Measurements from ENCODE around the gene TPGS1.

TPGS1 gene

DNA sequence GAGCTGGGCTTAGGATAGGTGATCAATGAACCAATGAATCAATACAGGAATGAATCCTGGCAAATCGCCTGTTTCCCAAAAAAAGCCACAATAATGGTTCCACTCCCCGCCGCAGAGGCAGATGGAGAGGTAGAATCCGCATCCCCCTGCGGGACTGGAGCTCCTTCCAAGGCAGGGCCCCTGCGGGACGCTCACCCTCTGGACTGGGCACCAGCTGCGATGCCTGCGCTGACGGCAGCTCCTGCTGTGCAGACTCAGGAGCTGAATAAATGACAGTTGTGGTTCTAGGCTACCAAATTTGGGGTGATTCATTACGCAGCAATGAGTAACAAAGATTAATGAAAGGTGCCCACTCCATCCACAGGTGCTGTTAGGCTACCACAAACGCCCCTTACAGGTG, 15.4 kb downstream of the TPGS1 start:
- no peak for DNase-seq

DNA sequence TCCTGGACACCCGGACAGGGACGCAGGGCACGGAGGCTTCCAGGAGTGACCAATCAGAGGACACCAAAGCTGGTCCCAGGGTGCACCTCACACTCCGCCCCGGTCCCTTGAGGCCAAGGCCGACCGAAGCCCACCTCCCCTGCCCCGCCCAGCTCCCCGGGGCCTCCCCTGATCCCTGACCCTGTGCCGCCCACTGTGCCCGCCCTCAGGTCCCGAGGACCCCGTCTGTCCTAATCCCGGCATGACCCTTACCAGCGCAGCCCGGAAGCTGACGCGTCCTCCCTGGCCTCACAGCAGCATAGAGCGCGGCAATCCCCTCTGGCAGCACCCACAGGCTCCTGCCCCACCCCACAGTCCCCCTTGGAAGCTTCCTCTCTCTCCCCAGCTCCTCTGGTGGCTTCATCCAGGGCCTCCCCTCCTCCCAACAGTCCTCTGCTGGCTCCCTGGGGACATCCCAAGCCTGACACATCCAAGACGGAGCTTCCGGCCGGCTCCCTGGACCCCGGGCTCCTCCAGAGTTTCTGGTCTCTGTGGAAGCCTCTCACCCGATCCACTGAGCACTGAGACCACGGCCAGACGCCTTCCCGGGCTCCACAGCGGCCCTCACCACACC, 16.9 kb downstream of the TPGS1 start:
- DNase-seq: no peak

DNA sequence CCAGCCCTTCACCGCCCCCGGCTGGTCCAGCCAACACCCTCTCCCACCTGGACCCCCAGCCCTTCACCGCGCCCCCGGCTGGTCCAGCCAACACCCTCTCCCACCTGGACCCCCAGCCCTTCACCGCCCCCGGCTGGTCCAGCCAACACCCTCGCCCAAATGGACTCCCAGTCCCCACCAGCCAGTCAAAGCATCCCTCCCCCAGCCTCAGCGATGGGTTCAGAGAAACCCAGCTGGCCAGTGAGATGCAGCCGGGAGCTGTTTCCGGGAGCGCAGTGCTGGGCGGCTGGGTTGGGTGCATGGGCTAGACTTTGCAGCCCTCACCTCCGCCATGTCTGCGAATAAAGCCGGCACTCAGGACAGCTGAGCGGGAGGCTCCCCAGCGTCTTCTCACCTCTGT, 17.7 kb downstream of the TPGS1 start:
- DNase-seq: no peak

DNA sequence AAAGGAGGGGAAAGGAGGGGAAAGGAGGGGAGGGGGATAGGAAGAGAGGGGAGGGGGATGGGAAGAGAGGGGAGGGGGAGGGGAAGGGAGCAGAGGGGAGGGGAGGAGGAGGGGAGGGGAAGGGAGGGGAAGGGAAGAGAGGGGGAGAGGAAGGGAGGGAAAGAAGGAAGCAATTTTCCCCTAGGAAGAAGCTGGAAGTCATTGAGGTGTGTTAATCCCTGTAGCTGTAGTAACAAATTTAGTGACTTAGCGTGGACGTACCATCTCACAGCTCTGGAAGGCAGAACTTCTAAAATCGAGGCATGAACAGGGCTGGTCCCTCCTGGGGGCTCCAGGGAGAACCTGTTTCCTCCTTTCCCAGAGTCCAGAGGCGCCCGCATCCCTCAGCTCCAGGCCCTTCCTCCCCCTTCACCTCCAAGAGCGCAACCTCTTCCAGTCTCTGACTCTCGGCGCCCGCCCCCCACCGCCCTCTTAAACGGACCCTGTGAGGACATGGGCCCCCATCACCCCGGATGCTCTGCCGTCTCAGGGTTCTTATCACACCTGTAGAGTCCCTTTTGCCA, 18.6 kb downstream of the TPGS1 start:
- DNase-seq: no peak

DNA sequence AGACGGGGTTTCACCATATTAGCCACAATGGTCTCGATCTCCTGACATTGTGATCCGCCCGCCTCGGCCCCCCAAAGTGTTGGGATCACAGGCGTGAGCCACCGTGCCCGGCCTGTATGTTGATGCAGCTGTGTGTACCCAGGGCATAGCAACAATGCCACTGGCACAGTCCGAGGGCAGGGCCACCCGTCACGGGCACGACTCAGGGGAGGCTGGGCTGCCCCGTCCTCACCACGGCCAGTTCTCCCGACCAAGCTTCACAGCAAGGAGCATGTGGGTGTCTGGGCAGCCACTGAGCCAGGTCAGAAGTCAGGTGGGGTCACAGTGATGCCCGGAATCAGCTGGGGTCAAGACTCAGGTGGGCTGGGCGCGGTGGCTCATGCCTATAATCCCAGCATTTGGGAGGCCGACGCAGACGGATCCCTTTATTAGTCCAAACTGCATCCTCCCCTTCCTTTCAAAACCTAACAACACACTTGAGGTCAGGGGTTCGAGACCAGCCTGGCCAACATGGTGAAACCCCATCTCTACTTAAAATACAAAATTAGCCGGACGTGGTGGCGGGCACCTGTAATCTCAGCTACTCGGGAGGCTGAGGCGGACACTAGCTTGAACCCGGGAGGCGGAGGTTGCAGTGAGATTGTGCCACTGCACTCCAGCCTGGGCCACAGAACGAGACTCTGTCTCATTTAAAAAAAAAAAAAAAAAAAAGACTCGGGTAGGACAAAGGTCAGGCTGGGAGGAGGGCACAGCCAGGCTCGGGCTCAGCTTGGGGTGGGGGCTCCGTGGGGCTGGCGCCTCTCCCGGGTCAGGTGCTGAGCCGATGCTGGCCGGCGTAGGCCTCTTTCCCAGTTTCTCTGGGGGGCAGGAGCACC, 23.1 kb downstream of the TPGS1 start:
- DNase-seq: no peak

DNA sequence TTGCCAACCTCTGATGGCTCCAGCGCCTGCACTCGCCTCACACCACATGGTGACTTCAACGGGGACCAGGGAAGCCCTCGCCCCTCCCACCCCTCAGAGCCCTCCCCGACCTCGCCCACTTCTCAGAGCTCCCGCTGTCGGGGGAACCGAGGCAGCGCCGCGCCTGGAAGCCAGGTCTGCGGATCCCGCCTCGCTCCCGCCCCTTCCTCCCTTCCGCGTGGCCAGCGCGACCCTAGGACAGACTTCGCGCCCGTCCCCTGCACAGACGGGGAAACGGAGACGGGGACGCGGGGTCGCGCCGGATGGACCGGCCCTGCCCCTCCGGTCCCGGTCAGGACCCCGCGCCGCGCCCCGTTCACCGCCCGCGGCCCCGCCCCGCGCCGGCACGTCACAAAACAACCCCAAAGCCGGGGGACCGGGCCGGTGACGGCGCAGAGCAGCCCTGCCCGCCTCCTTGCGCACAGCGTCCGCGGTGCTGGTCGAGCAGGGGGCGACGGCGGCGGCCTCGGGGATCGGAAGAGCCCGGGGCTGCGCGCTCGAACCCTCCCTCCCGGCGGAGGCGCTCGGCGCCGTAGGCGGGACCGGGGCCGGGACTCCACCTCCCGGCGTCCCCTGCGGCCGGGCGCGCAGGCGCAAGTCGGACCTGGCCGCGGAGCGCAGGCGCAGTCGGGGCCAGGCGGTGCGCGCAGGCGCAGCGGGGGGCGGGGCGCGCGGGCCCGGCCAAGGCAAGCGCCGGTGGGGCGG, 23.9 kb downstream of the TPGS1 start:
- DNase-seq: no peak

DNA sequence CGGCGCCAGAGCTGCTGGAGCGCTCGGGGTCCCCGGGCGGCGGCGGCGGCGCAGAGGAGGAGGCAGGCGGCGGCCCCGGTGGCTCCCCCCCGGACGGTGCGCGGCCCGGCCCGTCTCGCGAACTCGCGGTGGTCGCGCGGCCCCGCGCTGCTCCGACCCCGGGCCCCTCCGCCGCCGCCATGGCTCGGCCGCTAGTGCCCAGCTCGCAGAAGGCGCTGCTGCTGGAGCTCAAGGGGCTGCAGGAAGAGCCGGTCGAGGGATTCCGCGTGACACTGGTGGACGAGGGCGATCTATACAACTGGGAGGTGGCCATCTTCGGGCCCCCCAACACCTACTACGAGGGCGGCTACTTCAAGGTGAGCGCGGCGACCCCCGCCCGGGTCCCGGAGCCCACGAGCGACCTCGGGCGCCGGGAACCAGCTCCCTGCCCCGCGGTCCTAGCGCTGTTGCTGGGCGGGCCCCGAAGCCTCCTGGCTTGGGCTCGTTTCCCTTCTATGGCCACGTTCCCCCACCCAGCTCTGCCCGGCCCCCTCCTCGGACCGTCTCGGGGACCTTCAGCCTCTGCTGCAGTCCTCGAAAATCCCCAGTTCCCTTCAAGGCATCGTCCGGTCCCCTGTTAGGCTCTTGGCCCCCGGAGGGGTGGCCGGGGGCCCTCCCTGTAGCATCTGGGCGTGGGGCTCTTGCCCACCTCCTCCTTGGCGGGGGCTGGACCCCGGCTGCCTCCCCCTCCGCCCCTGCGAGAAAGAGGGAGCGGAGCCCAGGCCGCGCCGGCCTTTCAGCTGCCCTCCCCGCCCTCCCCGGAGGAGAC, 24.7 kb downstream of the TPGS1 start, which contains the start of gene CDC34:
TSS of gene CDC34 (plus strand) at position 8 of the 808 bp plus-strand sequence. CDS start at position 180, 172 bp downstream.
- DNase-seq: no peak

DNA sequence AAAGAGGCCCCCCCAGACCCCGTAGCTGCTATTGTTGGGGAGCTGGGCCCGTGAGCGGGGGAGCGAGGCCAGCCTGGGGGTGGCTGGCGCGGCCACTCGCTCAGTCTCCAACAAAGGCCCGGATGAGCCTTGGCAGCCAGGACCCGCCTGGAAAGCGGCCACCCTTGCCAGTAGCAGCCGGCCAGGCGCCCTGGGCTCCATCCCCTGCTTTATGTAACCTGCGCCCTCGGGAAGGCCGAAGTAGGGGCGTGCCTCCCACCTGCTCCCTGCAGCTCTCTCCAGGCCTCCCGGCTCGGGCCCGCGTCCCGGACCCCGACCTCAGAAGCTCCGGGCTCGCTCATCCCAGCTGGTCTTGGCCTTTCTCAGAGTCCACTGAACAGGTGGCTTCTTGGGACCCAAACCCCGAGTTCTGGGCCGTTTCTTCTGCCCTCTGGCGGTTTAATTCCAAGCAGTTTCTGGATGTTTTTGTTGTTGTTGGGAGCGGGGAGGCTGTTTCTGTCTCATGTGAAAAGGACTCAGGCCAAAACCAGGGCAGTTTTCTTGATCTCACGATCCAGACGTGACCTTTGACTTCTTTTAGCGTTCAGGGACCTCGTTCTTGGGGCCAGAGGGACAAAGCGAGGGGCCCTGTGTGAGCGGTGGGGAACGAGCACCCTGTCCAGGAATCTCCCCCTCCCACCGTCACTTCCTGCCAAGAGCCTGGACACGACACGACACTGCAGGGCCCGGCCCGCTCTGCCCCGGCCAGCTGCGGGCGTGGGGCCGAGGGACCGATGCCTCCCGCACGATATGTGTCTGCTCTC, 25.5 kb downstream of the TPGS1 start:
- DNase-seq: no peak

DNA sequence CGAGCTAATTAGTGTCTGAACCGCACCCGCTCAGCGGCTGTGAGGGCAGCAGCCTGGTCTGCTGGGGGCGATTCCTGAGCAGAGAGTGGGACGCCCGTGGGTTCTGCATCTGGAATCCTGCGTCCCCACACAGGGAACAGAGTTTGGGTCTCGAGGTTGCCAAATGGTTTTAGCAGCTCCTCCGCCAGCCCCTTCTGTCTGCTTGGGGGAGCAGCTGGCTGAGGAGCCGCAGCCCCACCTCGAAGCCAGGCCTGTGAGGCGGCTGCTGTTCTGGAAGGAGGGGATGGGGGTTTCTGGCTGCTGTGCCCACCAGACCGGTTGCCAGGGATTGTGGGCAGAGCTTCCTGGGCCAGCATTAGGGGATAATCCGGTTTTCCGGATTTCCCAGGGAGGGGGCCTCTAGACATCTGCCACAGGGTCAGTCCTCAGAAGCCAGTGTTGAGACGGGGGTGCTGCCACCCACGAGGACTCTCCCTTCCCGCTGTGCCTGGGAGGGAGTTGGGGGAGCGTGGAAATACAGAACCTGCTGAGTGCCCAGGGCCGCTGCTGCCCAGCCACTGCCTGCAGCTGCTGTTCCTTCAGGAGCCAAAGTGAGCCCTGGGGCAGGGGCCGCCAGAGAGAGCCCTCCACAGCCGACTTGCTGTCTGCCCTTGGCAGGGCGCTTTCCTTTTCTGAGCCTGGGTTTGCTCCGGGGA, 26.2 kb downstream of the TPGS1 start:
- no peak for DNase-seq

DNA sequence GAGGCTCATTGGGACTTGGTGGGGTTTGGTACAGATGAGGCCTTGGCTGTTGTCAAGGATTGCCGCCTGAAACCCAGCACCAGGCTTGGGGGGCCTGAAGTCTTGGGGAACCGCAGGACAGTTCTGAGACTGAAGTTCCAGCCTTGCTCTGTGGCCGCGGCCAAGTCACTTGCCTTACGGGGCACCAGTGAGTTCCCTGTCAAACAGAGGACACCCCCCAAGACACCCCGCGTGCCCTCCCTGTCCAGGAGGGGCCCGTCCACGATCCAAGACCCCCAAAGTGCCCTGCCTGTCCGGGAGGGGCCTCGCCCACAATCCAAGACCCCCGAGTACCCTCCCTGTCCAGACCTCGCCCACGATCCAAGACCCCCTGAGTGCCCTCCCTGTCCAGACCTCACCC, 26.8 kb downstream of the TPGS1 start:
- no peak for DNase-seq

DNA sequence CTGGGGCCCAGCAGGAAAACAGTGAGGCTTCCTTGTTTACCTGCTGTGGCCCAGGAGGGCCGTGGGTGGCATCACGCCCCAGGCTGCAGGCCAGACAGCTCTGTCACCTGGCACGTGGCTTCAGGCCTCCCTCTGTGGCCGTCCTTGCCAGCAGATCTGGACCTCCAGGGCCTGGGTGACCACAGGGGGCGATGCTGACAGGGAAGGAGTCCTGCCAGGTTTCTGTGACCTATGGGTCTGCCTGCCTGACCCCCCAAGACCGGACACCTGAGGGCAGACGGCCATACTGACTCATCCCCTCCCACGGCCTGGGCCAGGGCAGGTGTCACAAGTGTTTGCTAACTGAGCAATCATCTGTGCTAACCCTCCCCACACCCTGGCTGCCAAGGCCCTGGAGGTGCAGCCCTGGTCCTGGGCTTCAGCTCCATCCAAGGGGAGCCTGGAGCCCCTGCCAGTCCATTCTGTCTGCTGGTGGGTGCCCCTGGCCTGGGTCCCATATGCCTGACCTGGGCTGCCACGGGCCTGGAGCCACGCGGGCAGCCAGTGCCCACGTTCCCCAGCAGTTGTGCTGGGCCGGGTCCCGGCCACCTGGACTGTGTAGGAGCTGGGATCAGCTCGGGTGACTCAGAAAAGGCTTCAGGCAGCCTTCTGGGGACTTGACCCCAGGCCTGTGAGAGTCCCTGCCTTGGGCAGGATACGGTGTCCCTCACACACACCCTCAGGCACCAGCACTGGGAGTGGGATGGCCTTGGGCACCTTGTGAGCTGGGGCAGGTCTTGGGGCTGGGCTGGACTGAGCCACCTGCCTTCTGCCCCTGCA, 27.9 kb downstream of the TPGS1 start:
- no peak for DNase-seq

DNA sequence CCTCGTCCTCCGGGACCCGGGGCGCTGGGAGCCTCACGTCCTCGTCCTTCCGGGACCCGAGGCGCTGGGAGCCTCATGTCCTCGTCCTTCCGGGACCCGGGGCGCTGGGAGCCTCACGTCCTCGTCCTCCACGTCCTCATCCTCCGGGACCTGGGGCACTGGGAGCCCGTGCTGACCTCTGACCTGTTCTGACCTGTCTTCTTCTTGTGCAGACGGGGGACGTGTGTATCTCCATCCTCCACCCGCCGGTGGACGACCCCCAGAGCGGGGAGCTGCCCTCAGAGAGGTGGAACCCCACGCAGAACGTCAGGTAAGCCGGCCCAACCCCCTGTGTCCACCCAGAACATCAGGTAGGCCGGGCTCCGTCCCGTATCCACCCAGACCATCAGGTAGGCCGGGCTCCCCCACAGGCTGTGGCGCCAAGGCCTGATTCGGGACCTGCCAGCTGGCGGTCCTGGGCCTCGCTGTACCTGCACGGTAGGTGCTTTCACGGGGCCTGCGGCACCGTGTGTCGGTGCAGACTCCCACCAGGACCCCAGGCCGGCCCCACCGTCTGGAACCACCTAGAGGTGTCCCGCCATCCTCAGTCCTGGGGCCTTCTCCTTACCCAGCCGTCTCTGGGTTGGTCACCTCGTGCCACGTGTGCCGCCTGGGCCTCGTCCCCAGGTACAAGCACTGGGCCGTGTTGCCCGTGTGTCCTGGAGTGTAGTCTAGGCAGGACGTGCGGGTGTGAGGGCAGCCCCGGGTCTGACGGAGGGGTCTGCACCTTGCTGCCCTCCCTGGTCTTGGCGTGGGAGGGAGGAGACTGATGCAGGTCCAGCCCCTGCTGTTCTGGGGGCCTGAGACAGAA, 29.0 kb downstream of the TPGS1 start:
- DNase-seq: no peak

DNA sequence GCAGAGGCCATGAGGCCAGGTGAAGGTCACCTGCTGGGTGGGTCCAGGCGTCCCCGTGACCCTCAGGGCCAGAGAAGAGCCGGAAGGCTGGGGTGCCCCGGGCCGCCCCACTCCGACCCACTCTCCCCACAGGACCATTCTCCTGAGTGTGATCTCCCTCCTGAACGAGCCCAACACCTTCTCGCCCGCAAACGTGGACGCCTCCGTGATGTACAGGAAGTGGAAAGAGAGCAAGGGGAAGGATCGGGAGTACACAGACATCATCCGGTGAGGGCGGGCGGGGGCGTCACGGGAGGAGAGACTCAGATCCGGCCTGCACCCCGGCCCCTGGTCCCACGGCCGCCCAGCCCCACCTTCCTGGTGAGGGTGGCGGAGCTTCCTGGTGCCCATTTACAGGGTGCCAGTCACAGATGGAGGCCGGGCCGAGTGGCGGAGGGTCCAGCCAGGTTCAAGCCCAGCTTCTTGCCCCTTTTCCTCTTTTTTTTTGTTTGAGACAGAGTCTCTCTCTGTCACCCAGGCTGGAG, 29.6 kb downstream of the TPGS1 start:
- no peak for DNase-seq

DNA sequence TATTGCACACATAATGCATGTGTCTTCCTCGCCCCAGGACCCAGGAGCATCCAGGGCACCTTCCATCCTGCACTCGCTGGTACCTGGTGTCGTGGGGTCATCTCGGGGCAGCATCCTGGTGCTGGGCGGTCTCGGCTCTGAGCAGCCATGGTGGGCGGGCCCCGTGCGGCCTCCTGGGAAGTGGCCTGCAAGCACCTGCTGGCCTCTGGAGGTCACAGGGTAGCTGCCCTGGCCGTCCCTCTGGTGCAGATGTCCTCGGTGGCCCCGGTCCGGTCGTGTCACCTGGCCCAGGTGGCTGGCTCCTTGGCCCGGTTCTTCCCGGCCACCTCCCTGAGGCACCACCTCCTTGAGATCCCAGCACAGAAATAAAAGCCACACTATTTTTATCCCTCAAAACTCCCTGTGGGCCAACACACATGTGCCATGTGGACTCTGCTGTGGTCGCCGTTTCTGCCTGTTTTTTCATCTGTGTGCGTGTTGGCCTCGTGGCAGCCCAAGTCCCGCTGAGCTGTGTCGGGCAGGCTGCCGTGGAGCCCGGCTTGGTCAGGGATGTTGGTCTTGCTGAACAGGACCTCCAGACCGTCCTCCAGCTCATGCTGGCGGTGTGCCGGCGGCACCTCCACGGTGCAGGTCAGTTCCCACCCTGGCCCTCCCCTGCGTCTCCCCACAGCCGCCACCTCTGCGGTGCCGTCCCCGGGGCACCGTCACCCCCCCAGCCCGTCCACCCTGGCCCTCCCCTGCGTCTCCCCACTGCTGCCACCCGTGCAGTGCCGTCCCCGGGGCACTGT, 31.5 kb downstream of the TPGS1 start:
- no peak for DNase-seq

DNA sequence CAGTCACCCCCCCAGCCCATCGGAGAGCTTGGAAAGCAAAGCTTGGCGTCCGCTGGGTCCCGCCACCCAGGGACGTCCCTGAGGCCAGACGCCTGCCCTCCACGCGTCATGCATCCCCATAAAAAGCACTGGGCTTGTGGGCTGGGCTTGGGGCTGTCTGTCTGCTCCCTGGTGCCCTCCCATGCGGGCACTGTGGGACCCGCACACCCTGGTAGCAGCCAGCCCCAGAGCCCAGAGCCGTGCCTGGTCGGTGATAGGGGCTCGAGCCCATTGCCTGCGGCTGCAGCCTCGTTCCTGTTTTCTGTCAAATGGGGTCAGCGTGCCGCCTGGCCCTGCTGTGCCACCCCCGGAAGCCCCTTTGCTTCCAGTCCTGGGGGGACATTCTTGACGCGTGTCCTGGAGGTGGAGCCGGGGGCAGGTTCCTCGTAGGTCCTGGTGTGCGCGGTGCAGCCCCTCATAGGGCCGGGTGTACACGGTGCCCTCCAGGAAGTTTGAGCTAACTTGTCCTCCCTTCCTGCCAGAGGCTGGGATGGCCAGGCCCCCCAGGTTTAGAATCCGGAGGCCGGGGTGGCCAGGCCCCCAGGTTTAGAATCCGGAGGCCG, 32.2 kb downstream of the TPGS1 start:
- no peak for DNase-seq

DNA sequence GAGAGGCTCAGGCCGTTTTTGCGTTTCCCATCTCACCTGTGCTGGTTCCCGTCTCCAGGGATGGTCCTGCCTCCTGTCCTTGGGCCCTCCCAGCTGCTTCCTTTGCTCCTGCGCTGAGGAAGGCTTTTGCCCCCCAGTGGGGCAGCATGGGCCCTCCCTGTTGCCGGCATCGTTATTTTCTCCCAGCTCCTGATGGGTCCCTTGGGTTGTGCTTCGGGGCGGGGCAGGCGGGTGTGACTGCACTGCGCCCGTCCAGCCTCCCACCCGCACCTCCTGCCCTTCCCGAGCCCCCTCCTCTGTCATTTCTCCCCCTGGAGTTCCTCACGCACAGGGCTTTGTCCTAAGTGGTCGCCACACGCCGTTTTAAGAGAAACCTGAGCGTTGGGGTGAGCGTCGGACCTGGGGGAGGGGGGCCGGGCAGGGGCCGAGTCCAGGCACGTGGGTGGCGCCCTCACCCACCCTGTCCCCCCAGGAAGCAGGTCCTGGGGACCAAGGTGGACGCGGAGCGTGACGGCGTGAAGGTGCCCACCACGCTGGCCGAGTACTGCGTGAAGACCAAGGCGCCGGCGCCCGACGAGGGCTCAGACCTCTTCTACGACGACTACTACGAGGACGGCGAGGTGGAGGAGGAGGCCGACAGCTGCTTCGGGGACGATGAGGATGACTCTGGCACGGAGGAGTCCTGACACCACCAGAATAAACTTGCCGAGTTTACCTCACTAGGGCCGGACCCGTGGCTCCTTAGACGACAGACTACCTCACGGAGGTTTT, 33.8 kb downstream of the TPGS1 start:
- DNase-seq: no peak

DNA sequence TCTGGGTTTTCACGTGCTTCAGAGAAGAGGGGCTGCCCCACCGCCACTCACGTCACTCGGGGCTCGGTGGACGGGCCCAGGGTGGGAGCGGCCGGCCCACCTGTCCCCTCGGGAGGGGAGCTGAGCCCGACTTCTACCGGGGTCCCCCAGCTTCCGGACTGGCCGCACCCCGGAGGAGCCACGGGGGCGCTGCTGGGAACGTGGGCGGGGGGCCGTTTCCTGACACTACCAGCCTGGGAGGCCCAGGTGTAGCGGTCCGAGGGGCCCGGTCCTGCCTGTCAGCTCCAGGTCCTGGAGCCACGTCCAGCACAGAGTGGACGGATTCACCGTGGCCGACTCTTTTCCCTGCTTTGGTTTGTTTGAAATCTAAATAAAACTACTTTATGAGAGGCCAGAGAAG, 34.4 kb downstream of the TPGS1 start:
- no peak for DNase-seq

Measured in cortex of kidney (tissue), 1 donor.